ENCODE measurements around the gene ZDHHC16. TPM values are rescaled to one million over a fixed set of nuclear protein-coding genes. Genes with fewer than 3 reads are reported as not detected.
A peak's percentile ranks its signal among the peaks of the same experiment; 100 is the strongest.
"Not testable (repeated sequence)": the region's sequence is repeated elsewhere in the genome, so short reads cannot be mapped to it uniquely, and the experiment has no call there.

The ZDHHC16 gene
- 20.7 TPM for total RNA-seq

DNA sequence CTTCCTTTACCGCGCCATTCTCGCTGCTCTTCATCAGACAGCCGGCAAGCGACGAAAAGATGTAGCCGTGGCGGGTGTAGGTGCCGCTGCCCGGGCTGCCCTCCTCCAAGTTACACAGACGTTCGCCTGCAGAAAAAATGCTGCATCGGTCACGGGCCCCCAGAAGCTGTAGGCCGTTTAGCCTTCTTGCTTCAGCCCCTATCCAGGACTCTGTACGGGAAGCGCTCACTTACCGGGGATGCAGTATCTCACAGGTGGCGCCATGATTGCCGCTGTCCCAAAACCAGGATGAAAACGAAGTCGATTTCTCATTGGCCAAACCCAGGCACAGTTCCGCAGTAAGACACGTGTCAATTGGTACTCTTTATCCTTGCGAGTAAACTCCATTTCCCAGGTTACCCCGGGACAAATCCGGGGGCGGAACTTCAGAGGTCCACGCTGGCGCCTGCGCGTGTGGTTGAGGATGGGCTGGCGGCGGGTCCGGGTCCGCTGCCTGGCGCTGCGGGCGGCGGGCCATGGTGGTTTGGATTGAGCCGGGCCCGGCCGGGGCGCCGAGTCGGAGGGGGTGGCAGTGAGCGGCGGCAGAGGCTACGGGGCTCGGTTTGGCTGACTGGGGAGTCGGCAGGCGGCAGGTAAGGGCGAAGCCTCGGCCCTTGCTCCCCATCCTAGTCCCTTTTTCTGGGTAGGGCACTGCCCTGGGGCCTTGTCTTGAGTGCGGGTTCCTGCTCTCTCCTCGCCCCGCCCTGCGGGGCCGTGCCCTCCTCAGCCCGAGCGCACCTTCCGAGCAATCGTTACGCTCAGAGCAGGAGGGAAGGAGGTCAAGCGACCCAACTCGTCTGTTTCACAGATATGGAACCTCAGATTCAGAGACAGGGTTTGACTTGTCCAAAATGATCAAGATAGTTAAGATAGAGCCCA, at the start of gene ZDHHC16, which contains the start of gene EXOSC1:
Gene ZDHHC16, plus strand, starts transcription at position 454 of the 918 bp plus-strand sequence. CDS start 5,501 bp downstream, outside the sequence.
Gene EXOSC1, minus strand, starts transcription at position 285 of the 918 bp plus-strand sequence. Its CDS starts 21 bp downstream, at position 264.
- peak; percentile 96 for DNase-seq

DNA sequence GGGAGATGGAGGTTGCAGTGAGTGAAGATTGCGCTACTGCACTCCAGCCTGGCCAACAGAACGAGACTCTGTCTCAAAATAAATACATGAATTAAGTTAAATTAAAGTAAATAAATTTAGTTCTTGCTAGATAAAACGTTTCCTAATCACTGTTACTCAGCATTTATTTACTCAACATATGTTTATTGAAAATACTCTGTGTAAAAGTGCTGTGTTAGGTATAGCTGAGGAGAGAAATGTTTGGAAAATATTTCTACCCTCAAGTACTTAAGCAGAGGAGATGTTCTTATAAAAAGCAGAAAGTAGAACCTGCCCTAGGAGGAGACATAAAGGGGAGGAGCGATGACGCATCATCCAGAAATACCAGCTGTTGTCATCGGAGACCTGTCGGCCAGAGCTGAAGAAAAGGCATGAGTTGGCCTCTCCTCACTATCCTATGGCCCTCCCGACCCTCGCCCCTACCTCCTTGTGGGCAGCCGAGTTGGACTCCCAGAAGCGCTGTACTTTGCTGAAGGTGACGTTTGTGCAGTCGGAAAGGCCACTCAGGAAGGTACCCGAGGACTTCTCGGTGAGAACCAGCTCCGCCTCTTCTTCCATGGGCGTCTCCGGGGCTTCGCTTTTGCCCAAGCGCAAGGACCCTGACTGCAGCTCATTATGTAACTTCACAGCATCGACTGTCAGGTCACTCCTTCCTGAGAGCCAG, 46.0 kb upstream of the ZDHHC16 start:
- no peak for DNase-seq

DNA sequence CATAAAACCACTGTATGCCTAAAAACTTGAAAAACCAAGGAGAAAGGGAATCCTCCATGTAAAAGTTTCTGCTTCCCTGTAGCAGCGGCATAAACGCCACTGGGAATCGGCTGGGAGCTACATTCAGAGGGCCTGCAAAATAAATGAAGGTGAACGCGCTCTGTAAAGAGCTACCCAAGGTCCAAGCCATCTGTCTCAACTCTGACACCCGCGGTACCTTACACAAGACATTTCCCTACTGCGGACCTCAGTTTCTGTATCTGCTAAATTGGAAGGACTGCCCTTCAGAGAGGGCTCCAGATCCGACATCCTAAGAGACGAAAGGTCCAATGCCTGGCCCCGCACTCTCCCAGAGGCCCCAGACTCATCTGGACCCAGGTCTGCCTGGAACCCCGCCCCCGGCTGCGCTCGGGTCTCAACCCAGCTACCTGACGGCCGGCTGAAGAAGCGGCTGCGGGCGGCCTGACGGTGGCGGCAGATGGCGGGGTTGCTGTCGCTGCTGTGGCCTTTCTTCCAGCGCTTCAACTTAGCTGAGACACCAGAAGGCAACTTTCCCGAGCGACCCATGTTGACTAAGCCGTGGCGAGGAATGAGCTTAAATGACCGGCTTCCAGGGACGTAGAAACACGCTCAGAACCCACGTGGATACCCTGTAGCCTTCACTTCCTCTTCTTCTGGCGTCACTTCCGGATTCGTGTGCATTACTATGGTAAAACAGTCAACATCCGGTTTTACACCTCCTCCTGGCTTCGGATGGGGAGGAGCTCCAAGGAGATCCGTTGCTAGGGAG, 45.1 kb upstream of the ZDHHC16 start, which contains the start of gene RRP12:
Gene RRP12, minus strand, starts transcription at position 676 of the 790 bp plus-strand sequence. Its CDS starts 109 bp downstream, at position 567.
- DNase-seq = peak; percentile 98

DNA sequence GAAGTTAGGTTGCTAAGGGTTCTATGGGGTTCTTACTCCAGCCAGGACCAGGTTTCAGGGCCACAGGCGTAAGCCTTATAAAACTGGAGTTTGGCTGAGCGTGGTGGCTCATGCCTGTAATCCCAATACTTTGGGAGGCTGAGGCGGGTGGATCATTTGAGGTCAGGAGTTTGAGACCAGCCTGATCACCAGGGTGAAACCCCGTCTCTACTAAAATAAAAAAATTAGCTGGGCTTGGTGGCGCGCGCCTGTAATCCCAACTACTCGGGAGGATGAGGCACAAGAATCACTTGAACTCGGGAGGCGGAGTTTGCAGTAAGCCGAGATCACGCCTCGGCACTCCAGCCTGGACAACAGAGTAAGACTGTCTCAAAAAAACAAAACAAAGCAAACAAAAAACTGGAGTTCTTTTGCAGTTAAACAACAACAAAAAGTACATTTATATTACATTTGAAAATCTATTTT, 44.5 kb upstream of the ZDHHC16 start:
- no peak for DNase-seq

DNA sequence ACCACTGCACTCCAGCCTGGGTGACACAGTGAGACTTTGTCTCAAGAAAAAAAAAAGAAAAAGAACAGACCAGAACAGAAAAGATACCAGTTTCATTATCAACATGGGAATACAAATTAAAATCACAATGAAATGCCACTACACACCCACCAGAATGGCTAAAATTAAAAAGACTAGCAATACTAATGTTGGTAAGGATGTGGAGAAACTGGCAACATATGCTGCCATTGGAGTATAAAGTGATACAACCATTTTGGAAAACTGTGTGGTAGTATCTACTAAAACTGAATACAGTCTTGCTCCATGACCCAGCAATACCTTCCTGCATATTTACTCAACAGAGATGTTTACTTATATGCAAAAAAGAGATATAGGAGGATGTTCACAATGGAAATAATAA, 41.9 kb upstream of the ZDHHC16 start:
- no peak for DNase-seq

DNA sequence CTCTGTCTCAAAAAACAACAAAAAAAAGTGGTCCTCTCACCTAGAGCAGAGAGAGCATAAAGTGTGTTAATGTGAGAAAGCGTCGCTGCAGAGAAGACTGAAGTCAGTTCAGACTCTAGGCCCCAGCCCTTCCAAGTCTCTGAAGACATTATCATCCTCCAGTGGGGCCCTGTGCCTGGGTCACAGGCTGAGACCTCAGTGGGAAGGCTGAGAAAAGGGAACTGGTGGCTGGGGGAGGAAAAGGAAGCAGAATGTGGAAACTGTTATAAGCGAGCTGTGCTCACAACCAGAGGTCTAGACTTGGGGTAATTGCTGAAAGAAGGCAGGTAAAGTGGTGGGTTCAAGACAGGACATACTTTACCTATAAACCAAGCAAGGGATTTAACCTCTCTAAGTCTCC, 39.9 kb upstream of the ZDHHC16 start:
- DNase-seq = no peak

DNA sequence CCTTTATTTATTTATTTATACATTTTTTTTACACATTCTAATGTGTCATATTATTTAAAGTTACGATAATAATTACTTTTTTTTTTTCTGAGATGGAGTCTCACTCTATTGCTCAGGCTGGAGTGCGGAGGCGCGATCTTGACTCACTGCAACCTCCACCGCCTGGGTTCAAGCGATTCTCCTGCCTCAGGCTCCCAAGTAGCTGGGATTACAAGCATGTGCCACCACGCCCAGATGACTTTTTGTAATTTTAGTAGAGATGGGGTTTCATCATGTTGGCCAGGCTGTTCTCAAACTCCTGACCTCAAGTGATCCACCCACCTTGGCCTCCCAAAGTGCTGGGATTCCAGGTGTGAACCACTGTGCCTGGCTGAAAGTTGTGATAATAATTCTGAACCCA, 39.5 kb upstream of the ZDHHC16 start:
- not testable (repeated sequence) for DNase-seq

DNA sequence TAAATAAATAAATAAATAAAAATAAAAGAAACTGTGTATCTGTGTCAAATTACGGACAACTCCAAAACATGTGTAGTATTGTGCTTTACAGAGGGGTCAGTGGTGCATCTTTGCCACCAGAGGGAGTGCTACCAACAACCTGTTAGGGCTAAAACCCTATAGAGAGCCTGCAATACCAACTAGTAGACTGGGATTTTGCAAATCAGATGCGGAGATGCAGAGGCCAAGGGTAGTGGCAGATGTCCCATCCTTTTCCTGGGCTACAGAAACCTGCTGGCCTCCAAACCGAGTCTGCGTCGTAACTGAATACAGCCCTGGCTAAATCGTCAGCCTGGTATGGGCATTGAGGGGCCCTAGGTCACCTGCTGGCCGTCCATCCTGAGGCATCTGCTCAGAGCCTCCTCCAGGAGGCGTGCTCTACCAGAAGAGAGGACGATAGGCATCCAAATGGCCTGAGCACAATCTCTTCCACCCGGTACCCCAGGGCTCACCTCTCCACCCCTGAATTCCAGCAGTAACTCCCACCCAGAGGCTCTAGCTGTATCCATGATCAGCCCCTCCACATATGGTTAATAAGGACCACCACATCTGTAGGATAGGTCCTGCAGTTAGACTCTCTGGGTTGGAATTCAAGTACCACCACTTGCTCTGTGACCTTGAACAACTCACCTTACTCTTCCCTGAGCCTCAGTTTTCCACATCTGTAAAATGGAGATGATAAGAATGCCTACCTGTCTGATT, 38.6 kb upstream of the ZDHHC16 start:
- peak; percentile 76 for DNase-seq

DNA sequence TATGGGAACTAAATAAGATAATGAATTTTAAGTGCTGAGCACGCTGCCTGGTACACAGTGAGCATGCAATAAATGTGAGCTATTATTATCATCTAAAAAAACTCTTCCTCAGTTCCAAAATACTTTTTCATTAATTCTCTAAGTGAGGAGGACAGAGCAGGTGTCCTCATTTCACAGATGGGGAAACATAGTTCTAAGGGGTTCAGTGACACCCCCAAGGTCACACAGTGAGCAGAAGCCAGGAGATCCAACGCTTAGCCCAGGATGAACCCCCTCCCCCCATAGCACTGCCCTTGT, 38.1 kb upstream of the ZDHHC16 start:
- DNase-seq = no peak

DNA sequence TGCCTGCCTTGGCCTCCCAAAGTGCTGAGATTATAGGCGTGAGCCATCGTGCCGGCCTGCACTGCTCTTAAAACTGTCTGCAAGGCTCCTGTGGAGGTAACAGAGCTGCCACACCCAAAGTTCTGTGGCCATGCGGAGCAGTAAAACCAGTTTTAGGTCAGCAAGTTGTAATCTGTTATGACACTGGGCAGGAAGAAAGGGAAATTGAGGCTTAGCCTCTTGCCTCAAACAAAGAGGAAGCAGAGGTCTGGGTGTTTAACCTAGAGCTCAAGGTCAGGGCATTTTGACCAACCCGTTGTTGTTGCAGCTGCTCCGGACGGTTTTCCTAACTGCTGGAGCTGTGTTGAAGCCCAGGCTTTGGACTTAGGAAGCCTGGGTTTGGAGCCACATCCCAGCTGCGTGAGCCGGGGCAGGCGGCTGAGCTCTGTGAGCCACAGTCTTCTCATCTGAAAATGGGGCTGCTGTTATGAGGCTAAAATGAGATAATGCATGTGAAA, 37.4 kb upstream of the ZDHHC16 start:
- DNase-seq = no peak

DNA sequence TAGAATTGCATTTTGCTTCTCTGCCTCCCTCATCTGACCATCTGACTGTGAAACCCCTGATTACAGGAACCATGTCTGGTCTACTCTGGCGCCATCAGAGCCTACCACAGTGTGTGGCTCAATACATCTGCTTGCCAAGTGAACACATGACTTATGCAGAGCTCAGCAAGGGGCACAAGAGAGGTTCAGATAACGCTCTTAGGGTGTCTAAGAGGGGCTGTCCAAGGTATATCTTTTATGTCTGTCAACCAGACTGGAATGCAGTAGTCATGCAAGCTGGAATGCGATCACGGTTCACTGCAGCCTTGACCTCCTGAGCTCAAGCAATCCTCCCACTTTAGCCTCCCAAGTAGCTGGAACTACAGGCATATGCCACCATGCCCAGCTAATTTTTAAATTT, 34.6 kb upstream of the ZDHHC16 start:
- no peak for DNase-seq

DNA sequence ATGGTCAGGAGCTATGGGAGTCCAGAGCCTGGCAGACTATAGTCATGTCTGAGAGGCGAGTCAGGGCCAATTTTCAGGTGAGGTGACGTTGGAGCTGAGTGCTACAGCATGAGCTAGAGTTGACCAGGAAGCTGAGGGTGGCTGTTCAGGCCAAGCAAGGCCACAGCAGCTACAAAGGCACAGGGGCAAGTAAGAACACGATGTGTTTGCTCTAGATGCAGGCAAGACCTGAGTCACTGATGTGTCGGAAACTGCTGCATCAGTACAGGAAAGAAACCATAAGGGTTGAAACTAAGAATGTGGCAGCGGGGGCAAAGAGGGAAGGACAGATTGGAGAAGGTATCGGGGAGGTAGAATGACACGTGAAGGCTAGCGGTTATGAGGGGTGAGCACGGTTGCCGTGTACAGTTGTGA, 33.1 kb upstream of the ZDHHC16 start:
- no peak for DNase-seq

DNA sequence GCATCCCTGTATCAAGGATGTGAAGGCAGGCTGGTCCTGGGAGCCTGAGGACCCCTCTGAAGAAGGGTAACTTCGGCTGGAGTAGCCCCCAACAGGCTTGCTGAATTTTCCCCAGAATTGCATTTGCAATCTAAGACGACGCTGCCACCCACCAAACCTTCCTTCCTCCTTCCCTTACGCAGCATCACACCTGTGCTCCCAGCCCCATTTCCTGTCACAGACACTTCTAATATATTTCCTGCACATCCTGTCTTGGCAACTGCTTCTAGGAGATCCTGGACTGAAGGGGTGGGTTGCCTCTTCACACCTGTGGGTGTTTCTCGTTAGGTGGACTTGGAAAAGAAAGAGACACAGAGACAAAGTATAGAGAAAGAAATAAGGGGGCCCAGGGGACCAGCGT, 29.4 kb upstream of the ZDHHC16 start:
- no peak for DNase-seq

DNA sequence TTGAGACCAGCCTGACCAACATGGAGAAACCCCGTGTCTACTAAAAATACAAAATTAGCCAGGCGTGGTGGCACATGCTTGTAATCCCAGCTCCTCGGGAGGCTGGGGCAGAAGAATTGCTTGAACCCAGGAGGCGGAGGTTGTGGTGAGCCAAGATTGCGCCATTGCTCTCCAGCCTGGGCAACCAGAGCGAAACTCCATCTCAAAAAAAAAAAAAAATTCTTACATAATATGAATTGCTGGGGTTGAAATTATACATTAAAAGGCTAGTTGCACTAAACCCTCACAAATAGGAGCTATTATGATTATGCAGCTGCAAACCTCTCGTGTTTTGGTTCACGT, 22.2 kb upstream of the ZDHHC16 start:
- DNase-seq = not testable (repeated sequence)

DNA sequence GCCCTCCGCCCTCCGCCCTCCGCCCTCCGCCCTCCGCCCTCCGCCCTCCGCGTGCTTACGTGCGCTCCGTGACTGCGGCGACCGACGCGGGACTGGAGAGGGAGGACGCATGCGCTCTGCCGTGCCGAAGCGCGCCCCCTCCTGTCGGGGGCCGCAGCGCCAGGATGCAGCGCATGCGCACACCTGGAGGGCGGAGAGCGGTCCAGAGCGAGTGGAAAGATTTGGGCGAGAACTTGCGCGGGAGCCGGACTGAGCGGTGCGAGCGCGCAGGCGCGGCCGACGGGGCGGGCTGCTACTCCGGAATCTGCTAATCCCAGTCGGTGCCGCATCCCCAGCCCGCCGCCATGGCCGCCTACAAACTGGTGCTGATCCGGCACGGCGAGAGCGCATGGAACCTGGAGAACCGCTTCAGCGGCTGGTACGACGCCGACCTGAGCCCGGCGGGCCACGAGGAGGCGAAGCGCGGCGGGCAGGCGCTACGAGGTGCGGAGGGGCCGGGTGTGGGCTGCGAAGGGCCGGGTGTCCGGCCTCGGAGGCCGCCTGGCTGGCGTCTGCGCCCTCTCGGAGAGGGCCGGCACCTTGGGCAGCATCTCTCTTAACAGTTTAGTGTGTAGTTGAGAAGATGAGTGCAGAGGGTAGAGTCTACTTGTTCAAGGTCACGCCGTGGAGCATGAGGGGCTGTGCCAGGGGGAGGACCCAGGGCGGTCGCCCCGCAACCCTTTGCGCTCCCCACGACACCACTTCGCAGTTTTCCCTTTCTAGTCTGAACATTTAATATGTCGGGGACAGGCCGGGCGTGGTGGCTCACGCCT, 19.8 kb upstream of the ZDHHC16 start, which contains the start of gene PGAM1:
Gene PGAM1, plus strand, starts transcription at position 228 of the 812 bp plus-strand sequence. Its CDS starts 117 bp downstream, at position 345.
- peak; percentile 98 for DNase-seq

DNA sequence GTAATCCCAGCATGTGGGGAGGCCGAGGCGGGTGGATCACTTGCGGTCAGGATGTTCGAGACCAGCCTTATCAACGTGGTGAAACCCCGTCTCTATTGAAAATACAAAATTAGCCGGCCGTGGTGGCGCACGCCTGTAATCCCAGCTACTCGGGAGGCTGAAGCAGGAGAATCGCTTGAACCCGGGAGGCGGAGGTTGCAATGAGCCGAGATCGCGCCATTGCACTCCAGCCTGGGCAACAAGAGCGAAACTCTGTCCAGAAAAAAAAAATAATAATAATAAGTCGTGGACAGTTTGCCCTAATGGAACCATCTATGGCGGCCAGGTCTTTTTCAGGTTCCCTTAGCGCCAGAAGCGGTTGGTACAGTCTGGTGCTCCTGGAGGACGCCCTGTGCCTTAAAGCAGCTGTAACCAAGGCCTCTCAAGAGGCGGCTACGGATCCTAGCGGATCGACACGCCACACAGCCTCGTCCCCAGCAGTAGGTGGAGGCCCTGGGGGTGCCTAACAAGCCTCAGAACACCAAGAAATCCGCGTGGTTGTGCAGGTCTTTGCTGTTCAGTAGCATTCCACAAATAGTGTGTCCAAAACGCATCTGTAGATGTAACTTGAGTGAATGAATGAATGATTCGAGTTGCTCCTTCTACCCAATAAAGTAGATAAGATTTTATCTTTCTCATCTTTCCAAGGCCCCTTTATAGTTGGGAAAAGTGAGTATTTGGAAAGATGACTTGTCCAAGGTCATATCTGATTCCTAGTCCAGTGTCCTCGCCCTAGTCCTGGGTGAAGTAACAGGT, 19.0 kb upstream of the ZDHHC16 start:
- no peak for DNase-seq

DNA sequence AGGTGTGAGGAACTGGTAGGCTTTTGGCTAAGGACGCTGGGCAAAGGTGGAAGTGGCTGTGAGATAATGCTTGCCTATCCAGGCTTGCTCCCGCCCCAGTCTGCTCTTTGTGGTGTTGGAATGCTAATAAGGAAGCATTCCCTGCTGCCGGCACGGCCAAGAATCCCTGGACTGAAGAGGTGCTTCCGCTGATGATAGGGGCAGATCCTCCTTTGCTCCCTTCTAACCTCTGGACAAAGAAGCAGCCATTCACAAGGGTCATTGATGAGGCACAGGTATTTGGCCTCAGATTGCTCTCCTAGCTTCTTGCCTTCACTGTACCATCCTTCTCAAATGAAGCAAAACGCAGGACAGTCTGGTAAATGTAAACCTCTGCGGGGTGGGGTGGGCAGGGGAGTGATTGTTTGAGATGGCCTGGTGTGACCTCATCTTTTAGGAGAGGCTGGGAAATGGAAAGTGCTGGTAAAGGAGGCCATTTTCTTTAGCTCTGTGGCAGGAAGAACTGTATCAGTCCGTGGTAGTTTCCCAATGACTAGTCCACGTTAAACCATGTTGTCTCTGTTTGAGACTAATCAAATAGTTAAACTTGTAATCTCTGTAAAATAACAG, 18.3 kb upstream of the ZDHHC16 start:
- DNase-seq = no peak

DNA sequence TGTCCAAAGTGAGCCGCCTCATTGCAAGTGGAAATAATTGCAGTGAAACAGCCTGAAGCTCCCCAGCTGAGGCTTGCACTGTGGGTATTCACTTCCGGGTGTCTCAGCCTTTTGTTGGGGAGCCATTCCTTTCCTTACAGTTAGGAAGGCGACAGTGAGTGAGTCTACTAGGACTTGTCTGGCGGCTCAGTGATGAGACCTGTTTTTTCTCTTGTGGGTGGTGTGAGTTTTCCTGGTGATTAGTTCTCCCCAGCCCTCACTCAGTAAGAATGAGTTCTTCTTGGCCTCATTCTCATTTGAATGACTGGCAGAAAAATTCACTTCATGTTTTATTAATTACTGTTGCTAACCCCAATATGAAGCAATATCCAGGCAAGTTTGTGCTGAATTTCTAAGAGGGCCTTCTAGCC, 17.4 kb upstream of the ZDHHC16 start:
- DNase-seq = peak; percentile 13

DNA sequence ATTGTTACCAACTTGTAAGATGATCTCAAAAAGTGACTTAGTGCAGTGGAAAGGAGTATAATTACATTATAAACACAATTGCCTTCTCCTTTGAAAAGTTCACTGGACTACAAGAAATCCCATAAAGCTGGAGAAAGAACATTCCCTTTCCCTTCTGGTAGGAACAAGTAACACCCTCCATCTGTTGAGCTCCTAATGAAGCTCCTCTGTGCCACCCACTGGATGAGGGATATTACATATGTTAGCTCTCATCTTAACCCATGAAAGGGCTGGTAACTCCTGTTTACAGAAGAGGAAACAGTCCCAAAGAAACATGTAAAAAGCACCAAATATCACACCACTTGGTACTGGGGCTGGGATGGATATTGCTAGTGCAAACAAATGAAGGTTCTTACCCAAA, 11.9 kb upstream of the ZDHHC16 start:
- no peak for DNase-seq

Data from skin of body (tissue), 2 donors.